Endothelial cell (in vitro differentiated cells): ENCODE results near the gene NACA2. TPM values are rescaled to one million over a fixed set of nuclear protein-coding genes. Genes with fewer than 3 reads are reported as not detected.
"Not testable (repeated sequence)": the region's sequence is repeated elsewhere in the genome, so short reads cannot be mapped to it uniquely, and the experiment has no call there.

Experiments used
- DNase-seq: peaks from one replicate; pipeline ENCODE4 v3.0.0; 2021; ENCODE audit warnings: low spot score
- H3K27ac Mint-ChIP-seq: one replicate; pipeline ENCODE4 v1.8.0; 2021; ENCODE audit warnings: mixed read lengths, inconsistent platforms; ENCODE audit not compliant: unreplicated experiment
- H3K27me3 Mint-ChIP-seq: one replicate; pipeline ENCODE4 v1.8.0; 2021; ENCODE audit warnings: mild to moderate bottlenecking, moderate library complexity, mixed read lengths, inconsistent platforms; ENCODE audit not compliant: unreplicated experiment
- H3K36me3 Mint-ChIP-seq: one replicate; pipeline ENCODE4 v1.8.0; 2021; ENCODE audit warnings: mild to moderate bottlenecking, low read depth, mixed read lengths, inconsistent platforms; ENCODE audit not compliant: unreplicated experiment
- H3K4me1 Mint-ChIP-seq: one replicate; pipeline ENCODE4 v1.8.0; 2021; ENCODE audit warnings: mild to moderate bottlenecking, mixed read lengths, inconsistent platforms; ENCODE audit not compliant: unreplicated experiment
- H3K4me3 Mint-ChIP-seq: one replicate; pipeline ENCODE4 v1.8.0; 2021; ENCODE audit warnings: mild to moderate bottlenecking, mixed read lengths, inconsistent platforms; ENCODE audit not compliant: unreplicated experiment
- H3K9me3 Mint-ChIP-seq: one replicate; pipeline ENCODE4 v1.8.0; 2021; ENCODE audit warnings: mixed read lengths, inconsistent platforms; ENCODE audit not compliant: unreplicated experiment
- CTCF ChIP-seq: fragments of 200-600 bp; sonication (generic); IDR thresholded peaks from one replicate; pipeline ENCODE4 v1.5.0; 2021; ENCODE audit warnings: antibody characterized with exemption; ENCODE audit not compliant: unreplicated experiment
- total RNA-seq: library from RNA; stranded (reverse); fragmentation: NEBNext Ultra II Directional; extraction: Animal tissue kit (Norgen Biotek cat#: 25700); gene quantifications from one replicate; pipeline ENCODE4 v1.2.1, GENCODE V29; 2021; ENCODE audit not compliant: unreplicated experiment

NACA2 gene
- total RNA-seq, 1 donor from 2014 or later = not detected

- TF ChIP-seq CTCF = no peak
- no peaks in the 10 kb centered on the region for H3K27me3 Mint-ChIP-seq
- H3K9me3 Mint-ChIP-seq = no peaks in the 10 kb centered on the region
- H3K36me3 Mint-ChIP-seq = no peaks in the 10 kb centered on the region
- DNase-seq = no peak
- no peaks in the 10 kb centered on the region for H3K4me1 Mint-ChIP-seq
- H3K27ac Mint-ChIP-seq = no peak overlapping the region
- H3K4me3 Mint-ChIP-seq = no peak overlapping the region
These were observed 911 bp upstream of the NACA2 start for GRCh38 chr17:61591930-61592329.

DNA sequence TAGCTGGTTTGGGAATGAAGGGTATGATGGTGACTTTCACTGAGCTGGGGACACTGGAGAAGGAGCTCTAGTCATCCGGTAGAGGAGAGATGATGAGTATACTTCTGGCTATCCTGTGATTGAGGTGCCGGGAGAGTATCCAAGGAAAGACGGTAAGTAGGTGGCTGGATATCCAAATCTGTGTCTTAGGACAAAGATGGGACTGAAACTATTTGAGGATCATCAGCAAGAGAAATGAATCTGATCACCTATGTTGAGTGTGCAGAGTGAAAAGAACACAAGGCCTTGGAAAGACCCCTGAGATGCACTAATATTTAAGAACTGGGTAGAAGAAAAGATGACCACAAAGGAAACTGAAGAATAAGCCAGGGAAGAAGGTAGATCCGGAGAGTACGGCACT, 1.0 kb downstream of the NACA2 start:
- no peak for DNase-seq
- no peak overlapping the region for H3K4me3 Mint-ChIP-seq
- no peak overlapping the region for H3K27ac Mint-ChIP-seq
- H3K4me1 Mint-ChIP-seq = no peaks in the 10 kb centered on the region
- no peaks in the 10 kb centered on the region for H3K36me3 Mint-ChIP-seq
- no peaks in the 10 kb centered on the region for H3K9me3 Mint-ChIP-seq
- no peaks in the 10 kb centered on the region for H3K27me3 Mint-ChIP-seq
- no peak for TF ChIP-seq CTCF

GRCh38 chr17:61587807-61588660, 3.0 kb downstream of the NACA2 start:
- H3K27ac Mint-ChIP-seq = no peak overlapping the region
- H3K36me3 Mint-ChIP-seq = no peaks in the 10 kb centered on the region
- no peaks in the 10 kb centered on the region for H3K27me3 Mint-ChIP-seq
- H3K9me3 Mint-ChIP-seq = no peaks in the 10 kb centered on the region
- no peak overlapping the region for H3K4me3 Mint-ChIP-seq
- no peak for DNase-seq
- TF ChIP-seq CTCF = no peak
- no peaks in the 10 kb centered on the region for H3K4me1 Mint-ChIP-seq

DNA sequence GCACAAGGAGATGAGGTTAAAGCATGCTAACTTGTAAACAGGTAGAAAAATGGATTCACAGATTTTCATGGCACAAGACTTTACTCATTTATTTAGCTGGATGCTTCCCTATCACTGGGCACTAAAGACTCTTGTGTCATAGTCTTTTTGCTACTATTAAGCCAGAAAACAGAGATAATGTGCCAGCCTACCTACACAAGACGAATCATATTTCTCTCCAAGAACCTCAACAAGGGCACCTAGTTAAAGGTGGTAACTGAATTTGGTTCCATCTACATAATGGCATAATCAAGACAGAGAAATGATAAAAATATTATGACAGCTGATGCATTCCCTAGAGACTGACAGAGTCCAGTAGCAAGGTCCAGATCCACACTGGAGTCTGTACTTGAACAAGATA, 3.8 kb downstream of the NACA2 start:
- no peak overlapping the region for H3K27ac Mint-ChIP-seq
- no peak overlapping the region for H3K4me3 Mint-ChIP-seq
- no peaks in the 10 kb centered on the region for H3K9me3 Mint-ChIP-seq
- H3K27me3 Mint-ChIP-seq = no peaks in the 10 kb centered on the region
- no peak for TF ChIP-seq CTCF
- no peaks in the 10 kb centered on the region for H3K4me1 Mint-ChIP-seq
- DNase-seq = no peak
- H3K36me3 Mint-ChIP-seq = no peaks in the 10 kb centered on the region

DNA sequence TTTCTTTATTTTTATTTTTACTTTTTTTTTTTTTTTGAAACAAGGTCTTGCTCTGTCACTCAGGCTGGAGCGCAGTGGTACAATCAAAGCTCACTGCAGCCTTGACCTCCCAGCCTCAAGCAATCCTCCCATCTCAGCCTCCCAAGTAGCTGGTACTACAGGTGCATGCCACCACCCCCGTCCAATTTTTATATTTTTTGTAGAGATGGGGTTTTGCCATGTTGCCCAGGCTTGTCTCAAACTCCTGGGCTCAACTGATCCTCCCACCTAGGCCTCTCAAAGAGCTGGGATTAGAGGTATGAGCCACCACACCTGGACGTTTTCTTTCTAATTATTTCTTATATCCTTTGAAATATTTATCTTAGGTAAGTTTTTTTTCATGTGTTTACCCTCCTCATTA, 4.4 kb downstream of the NACA2 start:
- not testable (repeated sequence) for H3K4me1 Mint-ChIP-seq, H3K9me3 Mint-ChIP-seq, H3K27ac Mint-ChIP-seq, H3K4me3 Mint-ChIP-seq, H3K27me3 Mint-ChIP-seq, H3K36me3 Mint-ChIP-seq, DNase-seq
